ENCODE measurements around the gene DPH7. TPM values are rescaled to one million over a fixed set of nuclear protein-coding genes. Genes with fewer than 3 reads are reported as not detected.
"Not testable (repeated sequence)": the region's sequence is repeated elsewhere in the genome, so short reads cannot be mapped to it uniquely, and the experiment has no call there.

Gene DPH7
- polyA plus RNA-seq, 1 donor from 2014 or later, result 145 TPM

DNA sequence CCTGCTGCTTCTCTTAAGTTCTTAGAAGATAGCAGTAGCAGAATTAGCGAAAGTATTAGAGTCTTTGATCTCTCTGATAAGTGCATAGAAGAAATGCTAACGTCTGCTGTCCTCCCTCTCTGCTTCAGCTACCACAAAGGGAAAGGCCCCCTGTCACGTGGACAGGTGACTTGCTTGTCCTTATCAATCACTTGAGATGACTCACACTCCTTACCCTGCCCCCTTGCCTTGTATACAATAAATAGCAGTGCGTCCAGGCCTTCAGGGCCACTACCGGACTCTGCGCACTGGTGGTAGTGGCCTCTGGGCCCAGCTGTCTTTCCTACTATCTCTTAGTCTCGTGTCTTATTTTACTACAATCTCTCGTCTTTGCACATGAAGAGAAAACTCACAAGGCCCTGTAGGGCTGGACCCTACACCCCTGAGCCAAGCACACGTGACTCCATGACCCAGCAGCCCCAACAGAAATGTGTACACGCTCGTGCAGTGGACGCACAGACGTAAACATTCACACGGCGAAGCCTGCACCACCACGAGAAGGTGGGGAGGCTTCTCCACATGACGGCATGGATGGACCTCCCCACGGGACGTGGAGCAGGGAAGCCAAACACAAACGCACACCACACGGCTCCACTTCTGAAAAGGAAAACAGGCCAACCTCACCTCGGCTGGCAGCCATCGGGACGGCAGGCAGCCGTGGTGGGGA lies 66.8 kb downstream of the DPH7 start:
- Histone ChIP-seq H3K4me2 (ENCODE audit: low read length) (no peak overlapping the region), H2AFZ (ENCODE audit: low read depth, low read length) (no peak overlapping the region), H3K9me2 (ENCODE audit: insufficient read depth, low read length) (no peaks in the 10 kb centered on the region), H3K9ac (ENCODE audit: low read length) (no peak overlapping the region), H3K79me2 (replicated peaks; ENCODE audit: insufficient read depth, low read length) (no peaks in the 10 kb centered on the region), H4K20me1 (ENCODE audit: insufficient read depth) (no peaks in the 10 kb centered on the region), H3F3A (ENCODE audit: insufficient read depth, low read length, poor library complexity, severe bottlenecking) (no peaks in the 10 kb centered on the region), H3K9me3 (ENCODE audit: low read length) (no peaks in the 10 kb centered on the region), H3K27ac (ENCODE audit: low read length) (no peak overlapping the region), H3K36me3 (ENCODE audit: insufficient read depth, low read length) (no peaks in the 10 kb centered on the region), H3K27me3 (ENCODE audit: insufficient read depth, low read depth, low read length) (no peaks in the 10 kb centered on the region), H3K4me3 (ENCODE audit: low read length) (no peak overlapping the region)
- TF ChIP-seq SMC3 (conservative IDR thresholded peaks at IDR 0.05; ENCODE audit: poor library complexity) (no peak), TAF1 (IDR thresholded peaks at IDR 0.05; ENCODE audit: low read depth) (no peak), POLR2AphosphoS5 (IDR thresholded peaks at IDR 0.05) (no peak), RAD21 (conservative IDR thresholded peaks at IDR 0.05) (no peak), MXI1 (conservative IDR thresholded peaks at IDR 0.05; ENCODE audit: poor library complexity, severe bottlenecking) (no peak), EZH2 (IDR thresholded peaks at IDR 0.05; ENCODE audit: borderline replicate concordance, insufficient read depth, low read length, poor library complexity, severe bottlenecking) (no peak), EP300 (conservative IDR thresholded peaks at IDR 0.05; ENCODE audit: poor library complexity, severe bottlenecking) (no peak)
- TF ChIP-seq, protein P1, sequence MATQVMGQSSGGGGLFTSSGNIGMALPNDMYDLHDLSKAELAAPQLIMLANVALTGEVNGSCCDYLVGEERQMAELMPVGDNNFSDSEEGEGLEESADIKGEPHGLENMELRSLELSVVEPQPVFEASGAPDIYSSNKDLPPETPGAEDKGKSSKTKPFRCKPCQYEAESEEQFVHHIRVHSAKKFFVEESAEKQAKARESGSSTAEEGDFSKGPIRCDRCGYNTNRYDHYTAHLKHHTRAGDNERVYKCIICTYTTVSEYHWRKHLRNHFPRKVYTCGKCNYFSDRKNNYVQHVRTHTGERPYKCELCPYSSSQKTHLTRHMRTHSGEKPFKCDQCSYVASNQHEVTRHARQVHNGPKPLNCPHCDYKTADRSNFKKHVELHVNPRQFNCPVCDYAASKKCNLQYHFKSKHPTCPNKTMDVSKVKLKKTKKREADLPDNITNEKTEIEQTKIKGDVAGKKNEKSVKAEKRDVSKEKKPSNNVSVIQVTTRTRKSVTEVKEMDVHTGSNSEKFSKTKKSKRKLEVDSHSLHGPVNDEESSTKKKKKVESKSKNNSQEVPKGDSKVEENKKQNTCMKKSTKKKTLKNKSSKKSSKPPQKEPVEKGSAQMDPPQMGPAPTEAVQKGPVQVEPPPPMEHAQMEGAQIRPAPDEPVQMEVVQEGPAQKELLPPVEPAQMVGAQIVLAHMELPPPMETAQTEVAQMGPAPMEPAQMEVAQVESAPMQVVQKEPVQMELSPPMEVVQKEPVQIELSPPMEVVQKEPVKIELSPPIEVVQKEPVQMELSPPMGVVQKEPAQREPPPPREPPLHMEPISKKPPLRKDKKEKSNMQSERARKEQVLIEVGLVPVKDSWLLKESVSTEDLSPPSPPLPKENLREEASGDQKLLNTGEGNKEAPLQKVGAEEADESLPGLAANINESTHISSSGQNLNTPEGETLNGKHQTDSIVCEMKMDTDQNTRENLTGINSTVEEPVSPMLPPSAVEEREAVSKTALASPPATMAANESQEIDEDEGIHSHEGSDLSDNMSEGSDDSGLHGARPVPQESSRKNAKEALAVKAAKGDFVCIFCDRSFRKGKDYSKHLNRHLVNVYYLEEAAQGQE (IDR thresholded peaks at IDR 0.05; ENCODE audit: borderline replicate concordance), result no peak
- TF ChIP-seq, protein P2, sequence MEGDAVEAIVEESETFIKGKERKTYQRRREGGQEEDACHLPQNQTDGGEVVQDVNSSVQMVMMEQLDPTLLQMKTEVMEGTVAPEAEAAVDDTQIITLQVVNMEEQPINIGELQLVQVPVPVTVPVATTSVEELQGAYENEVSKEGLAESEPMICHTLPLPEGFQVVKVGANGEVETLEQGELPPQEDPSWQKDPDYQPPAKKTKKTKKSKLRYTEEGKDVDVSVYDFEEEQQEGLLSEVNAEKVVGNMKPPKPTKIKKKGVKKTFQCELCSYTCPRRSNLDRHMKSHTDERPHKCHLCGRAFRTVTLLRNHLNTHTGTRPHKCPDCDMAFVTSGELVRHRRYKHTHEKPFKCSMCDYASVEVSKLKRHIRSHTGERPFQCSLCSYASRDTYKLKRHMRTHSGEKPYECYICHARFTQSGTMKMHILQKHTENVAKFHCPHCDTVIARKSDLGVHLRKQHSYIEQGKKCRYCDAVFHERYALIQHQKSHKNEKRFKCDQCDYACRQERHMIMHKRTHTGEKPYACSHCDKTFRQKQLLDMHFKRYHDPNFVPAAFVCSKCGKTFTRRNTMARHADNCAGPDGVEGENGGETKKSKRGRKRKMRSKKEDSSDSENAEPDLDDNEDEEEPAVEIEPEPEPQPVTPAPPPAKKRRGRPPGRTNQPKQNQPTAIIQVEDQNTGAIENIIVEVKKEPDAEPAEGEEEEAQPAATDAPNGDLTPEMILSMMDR (IDR thresholded peaks at IDR 0.05; ENCODE audit: poor library complexity, severe bottlenecking), result no peak

DNA sequence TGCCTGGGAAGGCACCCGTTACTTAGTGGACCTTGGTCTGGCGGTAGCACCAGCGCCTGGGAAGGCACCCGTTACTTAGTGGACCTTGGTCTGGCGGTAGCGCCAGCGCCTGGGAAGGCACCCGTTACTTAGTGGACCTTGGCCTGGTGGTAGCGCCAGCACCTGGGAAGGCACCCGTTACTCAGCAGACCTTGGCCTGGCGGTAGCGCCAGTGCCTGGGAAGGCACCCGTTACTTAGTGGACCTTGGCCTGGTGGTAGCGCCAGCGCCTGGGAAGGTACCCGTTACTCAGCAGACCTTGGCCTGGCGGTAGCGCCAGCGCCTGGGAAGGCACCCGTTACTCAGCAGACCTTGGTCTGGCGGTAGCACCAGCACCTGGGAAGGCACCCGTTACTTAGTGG lies 67.6 kb downstream of the DPH7 start:
- H3K27ac ChIP-seq (ENCODE audit: low read length); H3K27me3 ChIP-seq (ENCODE audit: insufficient read depth, low read depth, low read length); H3K36me3 ChIP-seq (ENCODE audit: insufficient read depth, low read length); H3K9me3 ChIP-seq (ENCODE audit: low read length); H3K4me2 ChIP-seq (ENCODE audit: low read length); H3K9ac ChIP-seq (ENCODE audit: low read length); H3K4me3 ChIP-seq (ENCODE audit: low read length); H3F3A ChIP-seq (ENCODE audit: insufficient read depth, low read length, poor library complexity, severe bottlenecking); H2AFZ ChIP-seq (ENCODE audit: low read depth, low read length); H4K20me1 ChIP-seq (ENCODE audit: insufficient read depth); H3K79me2 ChIP-seq (replicated peaks; ENCODE audit: insufficient read depth, low read length); H3K9me2 ChIP-seq (ENCODE audit: insufficient read depth, low read length): not testable (repeated sequence)

Measured in neural cell (in vitro differentiated cells).